Stimulated activated CD4-positive, alpha-beta T cell treated with anti-CD3 and anti-CD28 coated beads, Interleukin-15, amount 100 ng/mL, for 24 hours (primary cell): ENCODE results near the gene PDK1.
"Not testable (repeated sequence)": the region's sequence is repeated elsewhere in the genome, so short reads cannot be mapped to it uniquely, and the experiment has no call there.

ENCODE experiments used
- DNase-seq: peaks from one replicate; pipeline ENCODE4 v3.0.0-alpha.2; 2020

The PDK1 gene

DNA sequence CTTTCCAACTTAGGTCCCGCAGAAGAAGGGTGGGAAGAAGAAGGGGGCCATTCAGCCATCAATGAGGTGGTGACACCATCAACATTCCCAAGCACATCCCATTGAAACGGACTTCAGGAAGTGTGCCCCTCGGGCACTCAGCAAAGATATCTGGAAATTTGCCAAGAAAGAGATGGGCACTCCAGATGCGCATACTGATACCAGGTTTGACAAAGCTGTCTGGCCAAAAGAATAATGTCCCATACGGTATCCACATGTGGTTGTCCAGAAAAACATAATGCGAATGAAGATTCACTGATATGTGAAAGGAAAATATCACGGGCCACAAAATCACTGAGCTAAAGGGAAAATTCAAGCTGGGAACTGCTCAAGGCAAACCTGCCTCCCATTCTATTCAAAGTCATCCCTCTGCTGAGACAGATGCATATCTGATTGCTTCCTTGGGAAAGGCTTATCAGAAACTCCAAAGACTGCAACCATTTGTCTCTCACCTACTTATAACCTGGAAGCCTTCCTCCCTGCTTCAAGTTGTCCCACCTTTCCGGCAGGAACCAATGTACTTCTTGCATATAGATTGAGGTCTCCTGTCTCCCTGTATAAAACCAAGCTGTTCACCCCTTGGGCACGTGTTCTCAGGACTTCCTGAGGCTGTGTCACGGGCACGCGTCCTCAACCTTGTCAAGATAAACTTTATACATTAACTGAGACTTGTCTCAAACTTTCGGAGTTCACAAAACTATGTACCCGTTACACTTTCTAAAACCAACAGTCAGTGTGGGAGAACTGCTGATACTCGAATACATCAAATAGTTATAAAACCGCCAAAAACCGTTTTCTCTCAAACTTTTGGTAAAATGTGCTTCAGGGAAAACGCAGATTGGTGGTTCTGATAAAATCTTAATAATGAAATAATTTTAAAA is 1.3 kb upstream of the PDK1 start:
- peak; percentile 21 for DNase-seq

DNA sequence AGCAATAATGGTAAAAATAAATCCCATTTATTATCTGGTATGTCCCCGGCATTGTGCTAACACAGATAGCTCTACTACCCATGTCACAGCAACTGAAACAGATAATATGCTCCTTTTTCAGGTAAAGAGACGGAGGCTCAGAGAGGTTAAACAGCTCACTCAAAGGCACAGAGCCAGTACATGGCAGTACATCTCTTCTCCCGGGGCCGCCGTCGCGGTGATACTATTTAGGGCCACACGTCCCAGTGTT is 693 bp upstream of the PDK1 start:
- no peak for DNase-seq

DNA sequence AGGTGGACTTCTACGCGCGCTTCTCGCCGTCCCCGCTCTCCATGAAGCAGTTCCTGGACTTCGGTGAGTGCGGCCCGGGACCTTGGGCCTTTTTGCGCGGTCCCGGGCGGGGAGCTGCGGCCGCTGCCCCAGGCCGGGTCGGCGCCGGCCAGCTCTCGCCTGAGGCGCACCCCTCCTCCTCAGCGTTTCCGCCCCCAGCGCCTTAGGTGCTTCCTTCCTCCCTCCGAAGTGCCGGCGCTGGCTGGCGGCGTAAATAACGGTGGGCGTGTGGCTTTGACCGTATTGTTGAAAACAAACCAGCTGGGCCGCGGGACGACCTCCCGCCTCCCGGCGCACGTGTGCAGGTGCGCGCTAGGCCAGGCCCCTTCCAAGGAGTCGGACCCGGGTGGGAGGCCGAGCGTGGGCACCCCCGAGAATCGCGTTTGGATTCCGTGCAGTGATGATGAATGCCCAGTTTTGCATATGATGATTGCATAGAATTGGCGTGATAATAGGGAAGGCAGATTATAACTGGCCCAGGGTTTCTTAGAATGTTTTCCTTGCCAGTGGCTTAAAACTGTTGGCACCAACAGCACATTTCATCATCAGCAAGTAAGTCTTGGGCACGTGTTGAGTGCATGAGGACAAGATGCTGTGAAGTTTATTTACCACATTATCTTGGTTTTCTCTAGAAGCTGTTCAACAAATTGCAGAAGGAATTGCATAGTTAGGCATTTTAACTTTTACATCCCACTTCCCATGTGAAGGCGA is 569 bp downstream of the PDK1 start:
- DNase-seq: peak; percentile 84

DNA sequence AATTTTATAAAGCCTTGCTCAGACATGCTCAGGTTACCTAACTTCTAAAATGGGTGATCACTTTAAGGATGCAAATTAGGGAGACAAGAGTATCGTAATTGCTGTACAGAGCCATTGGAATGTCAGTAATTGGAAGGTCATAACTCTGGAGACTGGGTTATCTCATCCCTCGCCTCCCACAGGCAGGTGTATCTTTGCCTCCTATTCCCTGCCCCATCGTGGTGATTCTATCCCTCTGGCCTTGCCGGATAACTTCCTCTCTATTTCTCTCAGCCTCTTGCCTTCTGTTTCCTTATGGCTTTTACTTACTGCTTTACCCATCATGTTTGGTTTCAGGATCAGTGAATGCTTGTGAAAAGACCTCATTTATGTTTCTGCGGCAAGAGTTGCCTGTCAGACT is 2.5 kb downstream of the PDK1 start:
- no peak for DNase-seq

DNA sequence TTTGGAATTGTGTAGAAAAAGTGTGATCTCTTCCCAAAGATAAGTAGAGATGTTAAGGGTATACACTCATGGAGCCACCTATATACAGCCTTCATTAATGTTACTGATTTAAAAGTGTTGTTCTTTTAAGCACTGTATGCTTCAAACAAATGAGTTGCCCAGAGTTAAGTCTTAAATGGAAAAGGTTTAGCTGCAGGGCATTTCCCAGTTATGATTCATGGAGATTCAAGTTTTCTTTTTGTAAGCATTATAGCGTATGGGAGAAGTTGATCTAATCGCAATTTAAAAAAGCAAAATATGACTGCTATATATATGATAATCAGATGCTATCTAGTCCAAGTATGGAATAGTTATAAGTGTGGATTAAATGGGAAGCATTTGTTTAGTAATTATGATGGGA is 4.8 kb downstream of the PDK1 start:
- DNase-seq: no peak

DNA sequence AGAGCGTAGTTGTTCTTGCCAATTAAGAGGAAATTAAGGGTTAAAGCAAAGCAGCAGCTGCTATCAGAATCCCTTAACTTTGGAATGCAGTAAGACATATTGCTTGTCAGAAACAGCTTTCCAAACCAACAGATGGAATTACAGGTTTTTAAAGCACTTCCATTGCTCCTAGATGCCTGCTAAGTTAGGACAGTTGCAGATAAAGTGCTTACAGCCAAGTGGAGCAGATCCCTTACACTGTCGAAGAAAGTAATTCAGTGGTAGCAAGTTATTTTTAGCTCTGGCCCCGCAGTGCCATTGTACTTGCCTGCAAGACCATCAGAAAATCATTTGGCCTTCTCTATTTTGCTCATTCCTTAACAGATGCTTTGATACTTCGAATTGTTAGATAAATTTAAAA is 5.4 kb downstream of the PDK1 start:
- no peak for DNase-seq

DNA sequence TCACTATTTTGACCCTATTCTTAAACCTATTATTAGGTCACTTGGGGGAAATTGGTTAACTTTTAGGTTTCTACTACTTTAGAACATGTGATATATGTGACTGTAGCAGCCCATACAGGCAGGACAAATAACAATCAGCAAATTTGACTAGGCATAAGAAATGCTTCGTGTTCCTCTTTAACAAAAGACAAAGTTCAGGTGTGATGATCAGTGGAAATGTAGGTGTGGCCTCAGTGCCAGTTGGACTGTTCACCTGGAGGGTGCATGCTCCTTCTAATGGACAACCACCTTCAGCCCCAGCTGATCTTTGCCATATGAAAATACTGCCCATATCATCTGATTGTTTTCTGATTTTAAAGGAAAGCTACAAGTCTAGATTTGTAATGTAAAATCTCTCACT is 6.4 kb downstream of the PDK1 start:
- no peak for DNase-seq

DNA sequence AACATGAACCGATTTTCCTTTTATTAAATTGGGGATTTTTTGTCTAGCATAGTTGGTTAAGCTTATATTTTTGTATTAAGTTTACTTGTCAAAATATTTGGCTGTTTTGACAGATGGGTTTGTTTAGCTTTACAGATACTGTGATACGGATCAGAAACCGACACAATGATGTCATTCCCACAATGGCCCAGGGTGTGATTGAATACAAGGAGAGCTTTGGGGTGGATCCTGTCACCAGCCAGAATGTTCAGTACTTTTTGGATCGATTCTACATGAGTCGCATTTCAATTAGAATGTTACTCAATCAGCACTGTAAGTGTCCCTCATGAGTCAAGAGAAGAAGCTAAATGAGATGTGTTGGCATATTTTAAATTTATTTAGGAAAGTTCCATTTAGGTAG is 8.5 kb downstream of the PDK1 start:
- no peak for DNase-seq

DNA sequence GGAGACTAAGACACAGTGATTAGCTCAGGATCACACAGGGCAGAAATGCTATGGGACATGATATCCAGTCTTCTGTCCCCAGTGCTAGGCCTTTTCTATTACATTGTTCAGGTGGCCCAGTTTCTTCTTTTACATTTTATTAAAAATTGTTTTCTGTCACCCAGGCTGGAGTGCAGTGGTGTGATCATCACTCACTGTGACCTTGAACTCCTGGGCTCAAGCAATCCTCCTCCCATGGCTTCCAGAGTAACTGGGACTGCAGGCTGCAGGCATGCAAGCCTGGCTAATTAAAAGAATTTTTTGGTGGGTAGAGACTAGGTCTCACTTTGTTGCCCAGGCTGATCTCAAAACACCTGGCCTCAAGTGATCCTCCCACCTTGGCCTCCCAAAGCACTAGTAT is 15.4 kb downstream of the PDK1 start:
- DNase-seq: no peak

DNA sequence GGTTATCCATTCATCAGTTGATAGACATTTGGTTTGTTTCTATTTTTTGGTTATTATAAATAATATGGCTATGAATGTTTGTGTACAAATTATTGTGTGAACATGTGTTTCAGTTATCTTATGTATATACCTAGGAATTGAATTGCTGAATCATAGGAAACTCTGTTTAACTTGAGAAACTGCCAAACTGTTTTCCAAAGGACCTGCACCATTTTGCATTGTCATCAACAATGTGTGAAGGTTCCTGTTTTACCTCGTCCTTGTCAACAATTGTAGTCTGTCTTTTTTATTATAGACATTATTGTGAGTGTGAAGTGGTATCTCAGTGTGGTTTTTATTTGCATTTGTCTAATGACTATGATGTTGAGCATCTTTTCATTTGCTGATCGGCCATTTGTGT is 17.1 kb downstream of the PDK1 start:
- no peak for DNase-seq

DNA sequence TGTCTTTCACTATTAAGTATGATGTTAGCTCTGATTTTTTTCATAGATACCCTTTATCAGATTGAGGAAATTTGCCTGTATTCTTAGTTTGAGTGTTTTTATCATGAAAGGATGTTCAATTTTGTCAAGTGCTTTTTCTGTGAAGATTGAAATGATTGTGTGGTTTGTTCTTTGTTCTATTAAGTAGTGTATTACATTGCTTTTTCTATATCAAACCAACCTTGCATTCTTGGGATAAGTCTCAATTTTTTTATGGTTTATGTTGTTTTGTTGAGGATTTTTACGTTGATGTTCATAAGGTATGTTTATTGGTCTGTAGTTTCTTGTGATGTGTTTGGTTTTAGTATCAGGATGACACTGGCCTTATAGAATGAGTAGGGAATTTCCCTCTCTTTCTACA is 19.1 kb downstream of the PDK1 start:
- DNase-seq: no peak

DNA sequence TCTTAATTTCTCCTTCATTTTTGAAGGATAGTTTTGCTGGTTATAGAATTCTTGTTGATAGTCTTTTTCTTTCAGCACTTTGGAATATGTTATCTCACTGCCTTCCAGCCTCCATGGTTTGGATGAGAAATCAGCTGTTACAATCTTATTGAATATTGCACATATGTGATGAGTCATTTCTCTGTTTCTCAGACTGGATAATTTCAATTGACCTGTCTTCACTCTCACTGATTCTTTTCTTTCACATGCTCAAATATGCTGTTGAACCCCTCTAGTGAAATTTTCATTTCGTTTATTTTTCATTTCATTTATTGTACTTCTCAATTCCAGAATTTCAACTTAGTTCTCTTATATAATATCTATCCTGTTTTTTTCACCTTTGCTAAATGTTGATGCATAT is 22.2 kb downstream of the PDK1 start:
- no peak for DNase-seq

DNA sequence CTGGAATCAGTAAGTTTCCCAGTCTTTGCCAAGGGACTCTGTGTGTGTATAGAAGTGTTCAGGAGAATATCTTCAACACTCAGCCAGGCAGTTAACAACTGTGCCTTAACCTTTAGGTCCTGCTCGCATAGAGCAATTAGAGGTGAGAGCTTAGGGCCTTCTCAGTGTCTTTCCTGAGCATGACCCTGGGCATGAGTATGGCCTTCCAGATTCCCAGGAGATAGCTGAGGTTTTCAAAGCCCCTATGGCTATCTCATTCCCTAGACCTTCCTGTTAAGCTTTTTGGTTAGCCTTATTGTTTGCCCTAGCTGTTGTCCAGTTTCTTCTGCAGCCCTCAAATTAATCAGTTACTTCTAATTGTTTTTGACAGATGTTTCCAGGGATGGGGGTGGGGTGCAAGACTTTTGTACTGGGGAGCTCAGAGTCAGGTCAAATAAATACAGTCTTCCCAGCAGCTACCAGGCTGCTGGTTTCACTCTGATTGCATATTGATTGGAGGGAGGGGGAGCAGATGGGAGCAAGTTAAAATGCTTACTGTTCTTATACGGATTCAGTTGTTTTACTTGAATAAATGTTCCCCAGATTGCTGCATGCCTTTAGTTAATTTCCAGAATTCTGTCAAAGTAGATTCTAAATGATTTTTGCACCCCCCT is 23.1 kb downstream of the PDK1 start:
- DNase-seq: no peak

DNA sequence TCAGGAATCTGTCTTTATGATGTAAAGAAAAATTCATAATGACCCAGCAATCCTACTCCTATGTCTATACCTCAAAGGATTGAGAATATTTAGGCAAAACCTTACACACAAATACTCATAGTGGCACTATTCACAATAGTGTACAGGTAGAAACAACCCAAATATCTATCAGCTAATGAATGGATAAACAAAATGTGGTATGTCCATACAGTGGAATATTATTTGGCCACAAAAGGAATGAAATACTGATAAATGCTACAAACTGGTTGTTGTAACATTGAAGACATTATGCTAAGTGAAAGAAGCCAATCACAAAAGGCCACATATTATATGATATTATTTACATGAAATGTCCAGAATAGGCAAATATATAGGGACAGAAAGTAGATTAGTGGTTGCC is 24.7 kb downstream of the PDK1 start:
- no peak for DNase-seq

DNA sequence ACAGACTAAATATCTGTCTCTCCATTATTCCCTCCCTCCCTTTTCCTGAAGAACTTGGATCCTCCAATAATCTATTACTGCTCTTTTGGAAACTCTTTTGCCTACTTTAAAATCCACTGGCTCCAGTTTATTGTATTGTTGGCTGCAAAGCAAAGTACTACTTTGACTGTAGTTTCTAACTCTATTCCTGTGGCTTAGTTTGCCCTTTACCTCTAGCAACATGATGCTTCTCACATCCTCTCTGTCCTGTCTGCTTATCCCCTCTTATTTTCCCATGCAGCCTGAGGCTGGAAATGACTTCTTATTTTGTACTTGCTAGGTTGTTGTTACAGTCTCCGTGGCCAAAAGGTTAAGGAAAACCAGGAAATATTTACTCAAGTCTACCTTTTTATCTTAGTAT is 26.8 kb downstream of the PDK1 start:
- DNase-seq: no peak

DNA sequence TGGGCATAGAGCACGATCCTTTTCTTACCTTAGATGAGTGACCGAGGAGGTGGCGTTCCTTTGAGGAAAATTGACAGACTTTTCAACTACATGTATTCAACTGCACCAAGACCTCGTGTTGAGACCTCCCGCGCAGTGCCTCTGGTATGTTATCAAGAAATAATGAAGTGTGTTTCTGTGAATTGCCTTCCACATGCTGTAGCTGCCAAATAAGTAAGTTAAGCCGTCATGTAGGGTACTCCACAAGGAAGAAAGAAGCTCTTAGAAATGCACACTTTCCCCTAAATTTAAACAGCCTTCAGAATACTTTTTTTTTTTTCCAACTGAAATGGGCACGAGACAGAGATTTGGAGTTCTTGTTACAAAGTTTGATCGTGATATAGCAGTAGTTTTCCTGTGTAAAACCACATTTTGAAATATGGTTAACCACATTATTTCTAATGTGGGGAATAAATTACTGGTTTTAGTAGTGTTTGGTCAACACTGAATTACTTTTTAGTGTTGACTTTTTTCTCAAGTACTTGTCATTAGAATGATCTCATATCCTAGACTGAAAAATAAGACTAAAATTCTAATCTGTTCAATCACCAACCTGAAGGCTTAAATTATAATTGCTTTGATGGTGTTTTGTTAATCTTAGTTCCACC is 30.5 kb downstream of the PDK1 start:
- DNase-seq: no peak

DNA sequence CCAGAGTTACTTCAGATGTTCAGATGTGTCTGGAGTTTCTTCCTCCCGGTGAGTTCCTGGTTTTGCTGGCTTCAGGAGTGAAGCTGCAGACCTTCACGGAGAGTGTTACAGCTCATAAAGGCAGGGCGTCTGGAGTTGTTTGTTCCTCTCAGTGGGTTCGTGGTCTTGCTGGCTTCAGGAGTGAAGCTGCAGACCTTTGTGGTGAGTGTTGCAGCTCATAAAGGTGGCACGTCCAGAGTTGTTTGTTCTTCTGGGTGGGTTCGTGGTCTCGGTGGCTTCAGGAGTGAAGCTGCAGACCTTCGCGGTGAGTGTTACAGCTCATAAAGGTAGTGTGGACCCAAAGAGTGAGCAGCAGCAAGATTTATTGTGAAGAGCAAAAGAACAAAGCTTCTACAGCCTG is 31.3 kb downstream of the PDK1 start:
- DNase-seq: peak; percentile 17

DNA sequence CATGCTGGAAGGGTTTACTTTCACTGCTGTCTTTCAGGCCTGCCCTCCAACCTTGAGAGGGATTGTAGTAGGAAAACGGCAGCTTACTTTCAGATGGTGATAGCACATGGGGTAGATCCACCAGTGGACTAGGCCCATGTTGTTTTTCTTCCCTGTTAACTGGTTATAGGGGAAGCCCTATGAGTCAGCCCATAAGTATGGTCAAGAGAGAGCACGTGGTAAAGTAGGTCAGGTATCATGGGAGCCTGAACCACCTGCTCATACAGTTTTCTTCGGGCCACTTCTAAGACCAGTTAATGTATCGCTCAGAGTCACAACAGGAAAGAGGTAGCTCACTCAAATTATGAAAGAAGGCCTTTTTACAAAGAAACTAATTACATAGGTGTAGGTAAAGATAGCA is 33.0 kb downstream of the PDK1 start:
- no peak for DNase-seq

DNA sequence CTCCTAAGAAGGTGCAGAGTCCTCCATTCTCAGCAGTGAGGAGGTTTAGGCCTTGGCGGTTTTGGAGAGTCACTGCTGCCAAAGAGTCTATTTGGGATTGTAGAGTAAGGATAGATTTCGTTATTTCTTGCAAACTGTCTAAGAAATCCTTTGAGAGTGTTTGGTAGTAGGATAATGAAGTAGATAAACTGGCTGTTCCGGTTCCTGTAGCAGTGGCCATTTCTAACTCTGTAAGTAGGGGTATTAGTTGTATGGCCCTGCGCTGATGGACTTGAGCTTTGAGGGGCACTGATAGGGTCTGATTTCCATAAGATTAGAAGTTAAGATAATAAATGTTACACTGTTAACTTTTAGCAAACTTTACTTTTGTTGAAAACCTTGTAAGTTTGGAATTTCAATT is 35.5 kb downstream of the PDK1 start:
- not testable (repeated sequence) for DNase-seq

DNA sequence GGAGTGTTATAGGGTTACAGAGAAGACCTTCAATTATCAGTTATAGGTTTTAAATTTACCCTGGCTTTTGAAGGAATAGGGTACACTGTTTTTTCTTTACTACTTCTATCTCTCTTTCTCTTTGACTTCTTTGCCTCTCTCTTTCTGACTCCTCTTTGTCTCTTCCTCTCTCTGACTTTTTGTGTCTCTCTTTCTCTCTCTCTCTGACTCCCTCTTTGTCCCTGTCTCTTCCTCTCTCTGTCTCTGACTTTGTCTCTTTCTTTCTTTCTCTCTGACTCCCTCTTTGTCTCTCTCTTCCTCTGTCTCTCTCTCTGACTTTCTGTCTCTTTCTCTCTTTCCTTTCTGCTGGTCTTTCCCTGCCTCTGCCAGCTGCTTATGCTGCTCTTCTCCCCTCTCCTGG is 36.3 kb downstream of the PDK1 start:
- not testable (repeated sequence) for DNase-seq

DNA sequence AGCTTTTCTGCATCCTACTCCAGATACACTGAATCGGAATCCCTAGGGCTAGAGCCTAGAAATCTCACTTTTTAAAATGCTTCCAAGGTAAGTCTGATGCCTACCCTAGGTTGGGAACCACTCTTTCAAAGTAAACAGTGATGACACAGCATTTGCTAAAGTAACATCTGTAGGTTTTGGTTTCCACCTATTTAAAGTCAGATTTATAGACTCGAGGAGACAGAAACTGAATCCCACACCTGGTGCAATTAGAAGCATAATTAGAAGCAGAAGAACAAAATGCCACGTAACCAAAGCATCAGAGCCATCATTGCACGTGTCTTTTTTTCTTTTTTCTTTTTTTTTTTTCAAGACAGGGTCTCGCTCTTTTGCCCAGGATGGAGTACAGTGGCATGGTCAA is 40.9 kb downstream of the PDK1 start:
- no peak for DNase-seq

DNA sequence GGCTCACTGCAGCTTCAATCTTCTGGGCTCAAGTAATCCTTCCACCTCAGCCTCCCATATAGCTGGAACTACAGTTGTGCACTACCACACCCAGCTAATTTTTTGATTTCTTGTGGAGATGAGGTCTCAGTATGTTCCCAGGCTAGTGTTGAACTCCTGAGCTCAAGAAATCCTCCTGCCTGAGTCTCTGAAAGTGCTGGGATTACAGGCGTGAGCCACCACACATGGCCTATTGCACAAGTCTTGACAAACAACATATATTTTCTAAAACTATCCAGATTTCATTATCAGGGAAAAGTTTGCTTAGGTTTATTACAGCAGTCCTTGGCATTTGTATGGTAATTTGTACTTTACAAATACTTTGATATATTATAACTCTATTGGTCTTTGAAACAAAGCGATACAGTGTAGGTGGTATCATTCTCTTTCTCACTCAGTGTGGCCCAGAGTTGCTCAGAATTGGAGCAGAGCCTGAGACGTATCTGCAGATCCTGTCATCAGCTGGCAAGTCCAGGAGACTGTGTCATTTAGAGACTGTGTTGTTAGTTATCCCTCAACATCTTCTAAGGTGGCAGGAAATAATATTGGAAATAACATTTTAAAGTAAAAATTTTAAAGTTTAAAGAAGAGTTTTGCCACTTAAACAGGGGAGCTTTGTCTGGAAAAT is 41.4 kb downstream of the PDK1 start:
- DNase-seq: no peak

DNA sequence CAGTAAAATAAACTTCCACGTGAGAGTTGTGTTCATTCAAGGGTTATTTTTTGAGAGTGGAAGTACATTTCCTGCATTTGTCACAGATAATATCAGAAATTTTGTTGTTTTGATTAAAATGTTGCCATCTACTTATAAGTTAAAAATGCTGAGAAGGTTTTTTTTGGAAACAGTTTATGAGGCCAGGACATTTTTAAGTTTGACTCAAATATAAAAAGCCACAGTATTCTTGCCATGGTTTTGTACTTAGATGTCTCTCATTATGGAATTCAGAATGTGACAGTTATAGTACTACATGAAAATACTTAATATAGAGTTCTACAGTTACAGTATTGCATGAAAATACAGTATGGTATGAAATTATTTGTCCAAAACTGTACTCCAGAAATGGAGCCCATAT is 44.1 kb downstream of the PDK1 start:
- DNase-seq: no peak
